ENCODE measurements around the gene SPINK6. TPM values are rescaled to one million over a fixed set of nuclear protein-coding genes. Genes with fewer than 3 reads are reported as not detected.

The SPINK6 gene
- total RNA-seq, 1 donor from 2014 or later: not detected

DNA sequence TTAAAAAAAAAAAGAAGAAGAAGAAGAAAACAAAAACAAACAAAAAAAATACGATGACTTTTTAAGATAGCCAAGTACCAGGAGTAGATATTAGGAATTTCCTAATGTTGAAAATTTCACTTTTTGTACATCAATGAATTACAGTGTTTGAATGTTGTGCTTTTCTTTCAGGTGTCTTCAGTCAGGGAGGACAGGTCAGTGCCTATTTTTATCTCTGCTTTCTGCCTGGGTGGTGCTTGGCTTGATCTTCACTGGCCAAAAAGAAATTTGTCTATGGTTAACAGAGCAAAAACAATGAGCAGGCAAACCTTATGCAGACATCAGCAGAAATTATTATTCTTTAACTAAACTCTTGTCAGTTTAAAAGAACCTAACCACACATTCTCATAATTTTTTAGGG is 3.0 kb downstream of the SPINK6 start:
- Histone ChIP-seq H3K4me1 (peaks cover 11% of the 10 kb centered on the region), H3K36me3 (no peaks in the 10 kb centered on the region), H3K27ac (replicated peaks) (peak overlapping the region; percentile 14), H3K9me3 (replicated peaks) (no peaks in the 10 kb centered on the region), H3K4me3 (no peak overlapping the region), H3K27me3 (ENCODE audit: low read depth) (no peaks in the 10 kb centered on the region)
- intact Hi-C loops (cut with micrococcal nuclease): no loop called here
- DNase-seq: no peak
- TF ChIP-seq, protein P1, sequence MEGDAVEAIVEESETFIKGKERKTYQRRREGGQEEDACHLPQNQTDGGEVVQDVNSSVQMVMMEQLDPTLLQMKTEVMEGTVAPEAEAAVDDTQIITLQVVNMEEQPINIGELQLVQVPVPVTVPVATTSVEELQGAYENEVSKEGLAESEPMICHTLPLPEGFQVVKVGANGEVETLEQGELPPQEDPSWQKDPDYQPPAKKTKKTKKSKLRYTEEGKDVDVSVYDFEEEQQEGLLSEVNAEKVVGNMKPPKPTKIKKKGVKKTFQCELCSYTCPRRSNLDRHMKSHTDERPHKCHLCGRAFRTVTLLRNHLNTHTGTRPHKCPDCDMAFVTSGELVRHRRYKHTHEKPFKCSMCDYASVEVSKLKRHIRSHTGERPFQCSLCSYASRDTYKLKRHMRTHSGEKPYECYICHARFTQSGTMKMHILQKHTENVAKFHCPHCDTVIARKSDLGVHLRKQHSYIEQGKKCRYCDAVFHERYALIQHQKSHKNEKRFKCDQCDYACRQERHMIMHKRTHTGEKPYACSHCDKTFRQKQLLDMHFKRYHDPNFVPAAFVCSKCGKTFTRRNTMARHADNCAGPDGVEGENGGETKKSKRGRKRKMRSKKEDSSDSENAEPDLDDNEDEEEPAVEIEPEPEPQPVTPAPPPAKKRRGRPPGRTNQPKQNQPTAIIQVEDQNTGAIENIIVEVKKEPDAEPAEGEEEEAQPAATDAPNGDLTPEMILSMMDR (IDR thresholded peaks at IDR 0.05; ENCODE audit: borderline replicate concordance): no peak

DNA sequence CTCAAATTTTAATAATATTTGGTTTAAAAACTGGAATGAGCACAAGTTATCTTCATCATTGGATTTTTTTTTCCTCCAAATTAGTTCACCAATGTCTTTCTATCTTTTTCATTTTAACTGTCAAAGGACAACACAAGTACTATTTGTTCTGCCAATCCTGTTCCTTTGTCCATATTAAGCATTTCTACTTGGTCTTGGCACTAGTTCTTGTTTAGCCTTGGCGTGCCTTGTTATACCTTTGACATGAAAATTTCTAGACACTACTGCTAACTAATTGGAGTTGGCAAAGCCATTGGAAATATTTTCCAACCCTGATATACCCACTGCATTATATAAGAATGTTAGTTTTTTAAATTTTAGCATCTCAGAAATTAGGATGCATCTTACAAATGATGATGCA is 3.8 kb downstream of the SPINK6 start:
- intact Hi-C loops (cut with micrococcal nuclease): no loop called here
- H3K4me3 ChIP-seq: no peak overlapping the region

DNA sequence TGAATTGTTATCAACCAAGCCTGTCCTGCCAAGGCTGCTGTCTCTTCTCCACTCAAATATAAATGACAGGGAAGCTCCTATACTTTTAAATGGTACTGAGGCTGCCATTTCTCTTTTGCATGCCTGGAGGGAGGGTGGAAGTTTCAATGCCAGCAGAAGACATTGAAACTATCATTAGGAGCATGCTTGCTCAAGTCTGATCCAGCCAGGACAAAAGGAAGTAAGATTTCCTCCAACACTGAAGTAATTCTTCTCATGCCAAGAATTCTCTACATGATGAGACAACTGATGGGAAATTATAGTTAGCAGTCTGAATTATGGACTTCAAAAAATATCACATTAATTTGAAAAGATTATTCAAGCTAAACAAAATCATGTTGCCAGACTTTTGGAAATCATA is 5.4 kb downstream of the SPINK6 start:
- TF ChIP-seq, protein P1 (IDR thresholded peaks at IDR 0.05; ENCODE audit: borderline replicate concordance): no peak
- Histone ChIP-seq H3K27me3 (ENCODE audit: low read depth) (no peaks in the 10 kb centered on the region), H3K4me1 (peaks cover 11% of the 10 kb centered on the region), H3K4me3 (no peak overlapping the region), H3K9me3 (replicated peaks) (no peaks in the 10 kb centered on the region), H3K36me3 (no peaks in the 10 kb centered on the region), H3K27ac (replicated peaks) (no peak overlapping the region)
- DNase-seq: no peak
- intact Hi-C loops (cut with micrococcal nuclease): no loop called here

More for the DNA sequence above, 3.8 kb downstream of the SPINK6 start:
- H3K9me3 ChIP-seq (replicated peaks): no peaks in the 10 kb centered on the region
- DNase-seq: no peak
- H3K36me3 ChIP-seq: no peaks in the 10 kb centered on the region
- H3K27ac ChIP-seq (replicated peaks): no peak overlapping the region
- H3K27me3 ChIP-seq (ENCODE audit: low read depth): no peaks in the 10 kb centered on the region
- H3K4me1 ChIP-seq: peaks cover 11% of the 10 kb centered on the region
- TF ChIP-seq, protein P1 (IDR thresholded peaks at IDR 0.05; ENCODE audit: borderline replicate concordance): no peak

DNA sequence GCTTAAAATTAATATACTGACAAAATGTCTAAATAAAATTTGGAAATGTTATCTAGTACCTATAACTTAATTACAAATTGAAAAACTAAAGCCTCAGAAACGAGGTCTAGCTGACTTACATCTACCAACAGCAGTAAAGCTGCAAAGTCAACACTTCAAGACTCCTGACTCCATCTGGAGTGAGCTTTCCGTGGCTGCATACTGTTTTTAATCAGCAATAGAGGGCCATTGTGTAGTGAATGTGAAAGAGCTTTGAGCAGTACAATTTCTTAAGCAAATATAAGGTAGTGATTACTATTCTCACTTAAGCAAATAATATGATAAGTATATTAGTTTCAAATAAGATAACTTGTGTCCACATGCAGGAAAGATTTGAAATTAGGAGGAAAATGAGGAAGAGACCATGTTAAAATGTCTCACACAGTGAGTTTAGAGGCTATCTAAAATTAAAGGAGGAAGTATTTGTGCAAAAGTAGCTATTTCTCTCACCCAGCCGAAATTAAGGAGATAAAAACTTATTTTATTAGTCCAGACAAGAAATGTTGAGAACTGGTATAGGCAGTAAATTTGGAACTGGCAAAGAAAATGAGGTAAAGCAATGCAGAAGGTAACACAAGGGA is 6.4 kb downstream of the SPINK6 start:
- no peaks in the 10 kb centered on the region for H3K27me3 ChIP-seq (ENCODE audit: low read depth)
- DNase-seq: no peak
- H3K27ac ChIP-seq (replicated peaks): no peak overlapping the region
- H3K4me3 ChIP-seq: no peak overlapping the region
- no peaks in the 10 kb centered on the region for H3K9me3 ChIP-seq (replicated peaks)
- intact Hi-C loops (cut with micrococcal nuclease): no loop called here
- peaks cover 11% of the 10 kb centered on the region for H3K4me1 ChIP-seq
- TF ChIP-seq, protein P1 (IDR thresholded peaks at IDR 0.05; ENCODE audit: borderline replicate concordance): no peak
- no peaks in the 10 kb centered on the region for H3K36me3 ChIP-seq

DNA sequence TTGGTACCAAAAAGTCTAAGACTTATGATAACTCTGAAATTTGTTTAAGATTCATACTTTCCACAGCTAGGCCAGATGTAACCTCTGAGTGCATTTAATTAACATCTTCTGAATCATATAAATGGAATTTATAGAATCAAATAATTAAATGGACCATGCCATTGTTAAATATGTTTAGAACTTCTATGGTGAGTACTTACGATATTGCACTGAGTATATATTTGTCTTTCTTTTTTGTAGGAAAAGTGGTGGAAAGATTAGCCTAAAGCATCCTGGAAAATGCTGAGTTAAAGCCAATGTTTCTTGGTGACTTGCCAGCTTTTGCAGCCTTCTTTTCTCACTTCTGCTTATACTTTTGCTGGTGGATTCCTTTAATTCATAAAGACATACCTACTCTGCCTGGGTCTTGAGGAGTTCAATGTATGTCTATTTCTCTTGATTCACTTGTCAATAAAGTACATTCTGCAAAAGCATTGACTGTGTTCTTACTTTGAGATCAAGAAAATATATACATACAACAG is 11.9 kb downstream of the SPINK6 start:
- TF ChIP-seq, protein P1 (IDR thresholded peaks at IDR 0.05; ENCODE audit: borderline replicate concordance): no peak
- no peaks in the 10 kb centered on the region for H3K36me3 ChIP-seq

More for the DNA sequence above, 11.9 kb downstream of the SPINK6 start:
- H3K4me1 ChIP-seq: no peaks in the 10 kb centered on the region
- no peaks in the 10 kb centered on the region for H3K27me3 ChIP-seq (ENCODE audit: low read depth)
- no peak overlapping the region for H3K27ac ChIP-seq (replicated peaks)
- peaks cover 6% of the 10 kb centered on the region for H3K9me3 ChIP-seq (replicated peaks)
- intact Hi-C loops (cut with micrococcal nuclease): no loop called here
- no peak for DNase-seq
- H3K4me3 ChIP-seq: no peak overlapping the region
